ENCODE results near the gene ZBTB42.
"Not testable (repeated sequence)": the region's sequence is repeated elsewhere in the genome, so short reads cannot be mapped to it uniquely, and the experiment has no call there.

Gene ZBTB42

DNA sequence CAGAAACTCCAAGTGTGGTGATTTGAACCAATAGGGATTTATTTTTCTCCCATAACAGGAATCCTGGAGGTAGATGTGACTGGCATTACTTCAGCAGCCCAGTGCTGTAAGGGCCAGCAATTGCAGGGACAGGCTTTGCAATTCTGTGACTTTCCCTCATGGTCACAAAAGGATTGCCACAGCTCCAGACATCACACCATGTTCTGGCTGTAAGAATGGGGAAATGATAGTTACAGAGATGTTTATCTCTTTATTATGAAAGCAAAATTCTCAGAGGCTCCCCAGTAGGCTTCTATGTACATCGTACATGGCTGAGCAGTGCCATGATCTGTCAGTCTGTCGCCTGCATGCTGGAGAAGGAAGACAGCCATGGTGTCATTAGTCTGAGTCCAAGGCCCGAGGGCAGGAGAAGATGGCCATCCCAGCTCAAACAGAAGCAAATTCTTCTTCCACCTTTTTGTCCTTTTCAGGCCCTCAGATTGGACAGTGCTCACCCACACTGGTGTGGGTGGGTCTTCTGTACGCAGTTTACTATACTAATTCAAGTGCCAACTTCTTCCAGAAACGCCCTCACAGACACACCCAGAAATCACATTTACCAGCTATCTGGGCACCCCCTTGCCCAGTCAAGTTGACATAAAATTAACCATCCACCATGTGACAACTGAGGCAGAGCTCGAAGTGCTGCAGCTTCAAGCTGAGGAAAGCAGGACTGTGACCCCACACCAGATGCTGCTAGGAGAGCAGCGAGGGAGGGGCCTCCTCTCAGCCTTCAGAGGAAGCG, 17.2 kb downstream of the ZBTB42 start:
- DNase-seq = peak; percentile 55

- DNase-seq = no peak
Observed at GRCh38 chr14:104818714-104819161, 17.8 kb downstream of the ZBTB42 start.

DNA sequence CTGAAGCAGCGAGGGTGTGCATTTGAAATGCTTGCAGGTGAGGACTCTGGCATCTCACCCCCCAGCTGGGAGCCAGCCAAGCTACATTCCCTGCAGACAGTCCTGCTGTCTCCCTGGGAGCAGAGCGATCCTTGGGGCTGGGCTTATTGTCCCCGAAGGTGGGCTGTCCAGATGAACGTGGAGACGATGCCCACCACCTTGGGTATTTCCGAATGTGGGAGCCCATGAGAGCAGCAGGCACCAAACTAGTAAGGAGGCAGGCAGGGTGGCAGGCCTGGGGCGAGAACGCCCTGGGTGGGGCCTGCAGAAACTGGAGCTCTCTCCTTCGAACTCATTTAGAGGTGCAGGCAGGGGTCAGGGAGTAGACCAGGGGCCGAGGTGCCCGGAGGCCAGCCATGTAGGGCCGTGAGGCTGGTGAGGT, 18.5 kb downstream of the ZBTB42 start:
- no peak for DNase-seq

GRCh38 chr14:104820669-104821228, 19.8 kb downstream of the ZBTB42 start:
- no peak for DNase-seq

DNA sequence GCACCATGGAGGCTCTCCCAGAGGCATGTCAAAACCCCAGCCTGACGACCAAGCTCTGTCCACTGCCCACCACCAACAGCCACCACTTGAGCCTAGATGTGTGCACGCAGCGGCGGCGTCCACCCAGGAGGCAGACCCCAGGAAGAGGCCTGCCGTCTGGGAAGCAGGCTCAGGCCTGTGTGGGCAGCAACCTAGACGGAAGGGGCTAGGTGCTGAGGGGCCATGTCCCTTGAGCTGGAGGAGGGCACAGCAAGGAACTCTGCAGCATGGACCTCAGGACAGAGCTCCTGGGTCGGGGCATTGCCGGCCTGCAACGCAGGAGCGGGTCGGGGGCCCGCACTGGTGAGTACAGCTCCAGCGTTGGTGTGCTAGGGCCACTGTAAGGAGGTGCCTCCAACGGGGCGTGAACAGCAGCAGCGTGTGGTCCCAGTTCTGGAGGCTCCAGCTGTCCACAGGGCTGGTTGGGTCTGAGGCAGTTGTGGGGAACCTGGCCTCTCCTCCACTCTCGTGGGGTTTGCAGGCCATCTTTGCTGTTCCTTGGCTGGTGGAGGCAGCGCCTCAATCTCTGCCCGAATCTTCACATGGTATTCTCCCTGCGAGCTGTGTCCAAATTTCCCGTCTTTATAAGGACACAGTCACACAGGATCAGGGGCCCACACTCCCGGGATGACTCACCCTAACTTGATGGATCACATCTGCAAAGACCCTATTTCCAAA, 20.5 kb downstream of the ZBTB42 start:
- DNase-seq = no peak

GRCh38 chr14:104821971-104822608, 21.2 kb downstream of the ZBTB42 start:
- no peak for DNase-seq

- DNase-seq = no peak
Observed at GRCh38 chr14:104822821-104823615, 22.1 kb downstream of the ZBTB42 start.

DNA sequence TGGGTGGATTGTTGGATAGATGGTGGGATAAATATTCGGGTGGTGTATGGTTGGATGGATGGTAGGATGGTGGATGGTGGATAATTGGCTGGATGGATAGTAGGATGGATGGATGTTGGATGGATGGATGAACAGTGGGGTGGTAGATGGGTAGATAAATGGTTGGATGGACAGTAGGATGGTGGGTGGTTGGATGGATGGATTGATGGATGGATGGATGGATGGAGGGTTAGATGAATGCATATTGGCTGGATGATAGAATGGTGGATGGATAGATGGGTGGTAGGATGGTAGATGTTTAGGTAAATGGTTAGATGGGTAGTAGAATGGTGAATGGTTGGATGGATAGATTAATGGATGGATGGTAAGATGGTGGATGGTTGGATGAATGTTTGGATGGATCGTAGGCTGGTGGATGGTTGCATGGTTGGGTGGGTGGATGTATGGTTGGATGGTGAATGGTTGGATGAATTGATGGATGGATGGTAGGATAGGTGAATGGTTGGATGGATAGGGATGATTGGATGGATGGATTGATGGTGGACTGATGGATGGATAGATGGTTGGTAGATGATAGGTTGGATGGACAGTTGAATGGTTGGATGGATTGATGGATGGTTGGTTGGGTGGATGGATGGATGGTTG, 23.6 kb downstream of the ZBTB42 start:
- DNase-seq = no peak

- DNase-seq = peak; percentile 78
Observed at GRCh38 chr14:104826189-104826860, 25.4 kb downstream of the ZBTB42 start.

GRCh38 chr14:104826861-104827176, 25.9 kb downstream of the ZBTB42 start:
- no peak for DNase-seq

DNA sequence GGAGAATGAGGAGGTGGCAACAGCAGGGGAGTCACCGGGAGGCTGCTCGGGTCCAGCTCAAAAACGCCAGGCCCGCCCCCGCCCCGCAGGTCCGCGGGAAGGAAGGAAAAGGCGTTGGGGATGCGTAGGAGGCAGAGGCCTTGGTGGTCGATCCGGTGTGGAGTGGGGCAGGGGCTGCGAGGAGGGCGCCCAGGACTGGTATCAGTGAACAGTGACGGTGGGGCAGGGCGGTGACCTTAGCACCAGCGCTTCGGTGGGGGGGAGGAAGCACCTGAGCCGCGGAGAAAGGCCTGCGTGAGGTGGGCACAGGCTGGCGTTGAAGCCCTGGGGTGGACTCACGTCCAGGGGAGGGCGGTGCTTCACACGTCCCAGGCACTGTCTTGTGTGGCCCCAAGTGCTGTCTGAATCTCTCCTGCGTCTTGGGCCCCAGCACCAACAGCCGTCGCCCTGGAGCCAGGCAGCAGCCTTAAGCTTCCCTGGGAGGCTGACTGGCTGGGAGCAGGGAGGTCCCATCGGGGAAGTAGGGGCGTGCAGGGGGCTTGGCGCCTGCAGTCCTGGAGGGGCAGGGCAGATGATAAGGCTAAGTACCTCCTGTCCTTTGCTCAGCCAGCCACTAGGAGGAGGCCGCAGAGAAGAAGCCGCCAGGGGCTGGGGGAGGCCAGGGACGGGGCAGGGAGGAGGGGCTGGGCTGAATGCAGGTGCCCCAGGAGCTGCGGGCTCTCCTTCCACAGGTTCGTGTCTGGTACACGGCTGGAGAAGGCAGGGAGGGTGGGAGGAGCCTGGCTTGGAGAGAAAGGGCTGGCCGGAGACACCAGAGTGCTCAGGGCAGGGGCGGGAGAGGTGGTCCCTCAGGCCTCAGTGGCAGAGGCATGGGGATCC, 26.5 kb downstream of the ZBTB42 start:
- DNase-seq = peak; percentile 36

GRCh38 chr14:104830781-104831180, 29.9 kb downstream of the ZBTB42 start:
- no peak for DNase-seq

GRCh38 chr14:104836171-104836935, 35.5 kb downstream of the ZBTB42 start:
- not testable (repeated sequence) for DNase-seq

DNA sequence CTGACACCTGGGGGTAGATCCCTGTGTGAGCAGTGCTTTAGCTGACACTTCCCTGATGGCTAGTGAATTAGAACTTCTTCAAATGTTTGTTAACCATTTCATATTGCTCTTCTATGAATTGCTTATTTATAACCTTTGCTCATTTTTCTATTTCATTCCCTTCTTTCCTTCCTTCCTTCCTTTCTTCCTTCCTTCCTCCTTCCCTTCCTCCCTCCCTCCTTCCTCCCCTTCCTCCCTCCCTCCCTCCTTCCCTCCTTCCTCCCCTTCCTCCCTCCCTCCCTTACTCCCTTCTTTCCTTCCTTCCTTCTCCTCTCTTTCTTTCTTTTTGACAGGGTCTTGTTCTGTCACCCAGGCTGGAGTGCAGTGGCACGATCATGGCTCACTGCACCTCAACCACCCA, 40.8 kb downstream of the ZBTB42 start:
- no peak for DNase-seq

DNA sequence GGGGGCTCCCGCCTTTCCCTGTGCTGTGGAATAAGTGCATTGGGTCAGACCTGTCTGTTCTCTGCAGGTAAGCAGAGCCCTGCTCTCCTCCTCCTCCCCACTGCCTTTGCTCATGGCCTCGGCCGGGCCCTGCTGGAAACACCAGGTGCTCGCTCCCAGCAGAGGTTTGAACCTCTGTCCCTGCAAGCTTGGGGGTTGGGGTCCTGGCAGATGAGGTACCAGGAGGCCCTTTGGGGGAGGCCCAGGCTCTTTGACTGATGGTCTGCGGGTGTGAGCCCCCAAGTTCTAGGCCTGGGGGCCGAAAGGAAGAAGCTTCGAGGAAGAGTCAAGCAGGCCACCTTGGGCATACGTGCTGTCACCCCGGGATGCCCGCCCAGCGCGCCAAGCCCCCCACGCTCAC, 42.1 kb downstream of the ZBTB42 start:
- DNase-seq = no peak

GRCh38 chr14:104843442-104844305, 42.8 kb downstream of the ZBTB42 start:
- no peak for DNase-seq

DNA sequence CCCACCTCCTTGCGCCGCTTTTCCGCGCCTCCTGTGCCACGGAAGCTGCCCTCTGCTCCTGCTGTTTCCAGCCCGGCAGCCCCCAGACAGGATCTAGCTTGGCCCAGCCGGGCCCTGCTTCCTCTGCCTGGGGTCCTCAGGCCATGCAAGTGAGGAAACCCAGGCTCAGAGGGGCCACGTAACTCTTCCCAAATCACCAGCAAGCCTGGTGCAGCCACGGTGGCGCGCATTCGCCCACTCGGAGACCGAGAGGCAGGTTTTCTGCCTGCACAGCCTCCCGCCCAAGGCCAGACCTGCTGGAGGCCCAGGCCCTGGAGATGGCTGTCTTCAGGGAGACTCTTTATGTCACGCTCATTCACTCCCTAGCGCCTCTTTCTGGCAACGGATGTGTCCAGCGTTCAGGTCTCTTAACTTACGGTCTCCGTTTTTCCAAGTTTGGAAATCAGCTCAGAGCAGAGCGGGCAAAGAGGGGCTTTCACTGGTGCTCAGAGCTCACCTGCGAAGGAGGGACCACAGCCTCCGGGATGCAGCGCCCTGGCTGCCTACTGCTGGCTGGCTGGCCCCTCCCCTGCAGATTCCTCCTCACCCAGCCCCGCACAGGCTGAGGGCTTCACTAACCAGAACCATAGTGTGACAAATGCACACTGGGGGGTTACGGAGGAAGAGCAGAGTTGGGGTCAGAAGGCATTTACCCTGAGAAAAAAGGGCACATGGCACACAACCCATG, 43.6 kb downstream of the ZBTB42 start:
- no peak for DNase-seq

DNA sequence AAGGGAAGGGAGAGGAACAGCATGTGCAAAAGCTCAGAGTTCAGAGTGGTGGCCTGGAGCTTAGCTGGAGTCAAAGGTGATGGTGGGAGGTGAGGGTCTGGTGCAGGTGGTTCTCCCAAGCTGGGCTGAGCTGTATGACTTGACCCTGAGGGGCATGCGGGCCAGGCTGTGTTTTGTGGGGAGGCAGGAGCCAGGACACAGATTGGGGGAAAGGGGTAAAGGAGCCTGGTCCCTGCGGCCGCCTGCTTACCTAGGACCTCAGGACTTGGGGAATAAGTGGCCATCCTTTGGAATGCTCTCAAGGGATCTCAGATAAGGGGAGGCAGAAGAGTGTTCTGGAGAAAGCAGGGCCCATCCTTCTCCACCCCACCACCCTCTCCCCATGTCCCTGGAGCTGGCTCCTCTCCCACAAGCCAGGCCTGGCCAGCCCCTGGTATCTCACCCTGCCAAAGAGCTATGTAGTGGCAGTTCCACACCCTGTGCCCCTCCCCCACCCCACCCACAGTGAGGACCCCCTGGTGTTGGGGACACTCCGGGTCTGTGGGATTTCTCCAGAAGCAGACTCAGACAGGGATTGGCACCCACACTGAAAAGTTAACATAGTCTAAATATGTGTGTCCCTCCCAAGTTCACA, 44.2 kb downstream of the ZBTB42 start:
- no peak for DNase-seq
